Epidermal melanocyte (primary cell): Measurements from ENCODE around the gene SOX2.

ENCODE experiments used
- DNase-seq: peaks from one replicate; pipeline ENCODE4 v3.0.0; 2011; ENCODE audit warnings: low spot score; ENCODE audit not compliant: insufficient read length

SOX2 gene

GRCh38 chr3:181711325-181712135, at the start of gene SOX2:
Gene SOX2, plus strand, starts transcription at chr3:181711925. Its CDS starts 436 bp downstream, at chr3:181712361.
- DNase-seq: peak; percentile 95

- no peak for DNase-seq
Measured at GRCh38 chr3:181683563-181683962, 28.2 kb upstream of the SOX2 start.

- no peak for DNase-seq
Measured at GRCh38 chr3:181687190-181687589, 24.5 kb upstream of the SOX2 start.

GRCh38 chr3:181687731-181688130, 24.0 kb upstream of the SOX2 start:
- no peak for DNase-seq

- DNase-seq: no peak
Measured at GRCh38 chr3:181689546-181689945, 22.2 kb upstream of the SOX2 start.

GRCh38 chr3:181690769-181691168, 21.0 kb upstream of the SOX2 start:
- DNase-seq: no peak

GRCh38 chr3:181691901-181692300, 19.8 kb upstream of the SOX2 start:
- no peak for DNase-seq

GRCh38 chr3:181692311-181693145, 19.2 kb upstream of the SOX2 start:
- DNase-seq: no peak

- DNase-seq: no peak
Measured at GRCh38 chr3:181693280-181693679, 18.4 kb upstream of the SOX2 start.

- DNase-seq: no peak
Measured at GRCh38 chr3:181694805-181695660, 16.7 kb upstream of the SOX2 start.

- no peak for DNase-seq
Measured at GRCh38 chr3:181695661-181696491, 15.8 kb upstream of the SOX2 start.

- DNase-seq: no peak
Measured at GRCh38 chr3:181696626-181697230, 15.0 kb upstream of the SOX2 start.

- DNase-seq: no peak
Measured at GRCh38 chr3:181698263-181698954, 13.3 kb upstream of the SOX2 start.

GRCh38 chr3:181699171-181699903, 12.4 kb upstream of the SOX2 start:
- no peak for DNase-seq

- no peak for DNase-seq
Measured at GRCh38 chr3:181700168-181701087, 11.3 kb upstream of the SOX2 start.

- no peak for DNase-seq
Measured at GRCh38 chr3:181701096-181701495, 10.6 kb upstream of the SOX2 start.

- DNase-seq: no peak
Measured at GRCh38 chr3:181703601-181704420, 7.9 kb upstream of the SOX2 start.
